ENCODE measurements around the gene PANX2.

Gene PANX2

DNA sequence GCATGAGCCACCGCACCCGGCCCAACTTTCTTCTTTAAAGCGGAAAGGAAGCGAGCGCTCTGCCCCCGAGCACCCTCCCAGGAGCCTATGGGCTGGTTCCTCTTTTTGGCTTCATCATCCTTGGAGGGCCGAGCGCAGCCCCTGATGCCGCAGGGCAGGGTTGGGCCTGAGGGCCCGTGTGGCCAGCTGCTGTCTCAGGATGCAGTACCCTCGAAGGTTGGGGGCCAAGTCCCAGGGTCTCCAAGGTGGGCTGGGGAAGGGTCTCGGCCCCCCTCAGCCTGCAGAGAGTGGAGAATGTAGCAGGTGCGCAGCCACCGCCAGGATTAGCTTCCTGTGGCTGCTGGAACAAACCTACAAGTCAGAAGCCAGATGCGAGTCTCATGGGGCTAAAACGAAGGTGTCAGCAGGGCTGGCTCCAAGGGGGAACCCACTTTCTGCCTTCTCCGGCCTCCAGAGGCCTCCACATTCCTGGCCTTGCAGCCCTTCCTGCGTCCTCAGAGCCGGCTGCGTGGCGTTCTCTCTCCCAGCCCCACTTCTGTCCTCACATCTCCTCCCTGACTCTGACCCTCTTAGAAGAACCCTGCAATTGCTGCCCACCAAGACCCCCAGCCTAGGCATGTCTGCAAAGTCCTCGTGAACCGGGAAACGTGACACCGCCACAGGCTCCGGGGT is 2.9 kb downstream of the PANX2 start:
- DNase-seq, result no peak

- no peak for DNase-seq
Measured at GRCh38 chr22:50173983-50174355, 3.4 kb downstream of the PANX2 start.

DNA sequence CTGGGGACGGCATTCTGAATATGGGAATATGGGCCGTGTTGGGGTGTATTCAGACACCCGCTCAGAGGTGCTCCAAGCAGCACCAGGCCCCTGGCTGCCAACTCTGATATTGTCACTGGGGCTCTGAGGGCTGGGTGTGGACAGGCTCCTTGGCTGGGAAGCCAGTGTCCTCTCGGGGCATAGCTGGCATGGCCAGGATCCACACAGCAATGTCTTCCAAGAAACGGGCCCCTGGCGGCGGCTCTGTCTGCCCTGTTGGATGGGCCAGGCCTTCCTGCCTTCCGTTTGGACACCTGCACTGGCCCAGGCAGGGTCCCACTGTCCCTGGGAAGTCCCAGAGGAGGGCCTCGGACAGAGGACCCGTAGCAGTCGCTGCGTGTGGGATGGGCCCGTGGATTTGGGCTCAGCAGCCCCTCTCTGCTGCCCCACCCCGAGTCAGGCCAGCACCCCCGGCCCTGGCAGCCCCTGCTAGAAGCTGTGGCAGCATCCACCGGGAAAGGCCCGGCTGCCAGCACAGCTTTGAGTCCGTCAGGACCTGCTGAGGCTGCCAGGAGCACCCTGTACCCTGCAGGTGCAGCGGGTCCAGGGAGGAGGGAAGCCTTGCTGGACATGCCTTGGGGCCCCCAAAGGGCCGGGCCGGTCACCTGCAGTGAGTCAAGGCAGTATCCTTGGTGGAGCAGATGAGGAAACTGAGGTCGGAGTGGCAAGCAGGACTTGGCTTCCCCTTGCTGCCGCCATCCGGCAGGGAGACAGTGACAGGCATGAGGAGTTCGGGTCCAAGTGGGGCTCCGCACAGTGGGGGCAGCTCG is 4.1 kb downstream of the PANX2 start:
- no peak for DNase-seq

DNA sequence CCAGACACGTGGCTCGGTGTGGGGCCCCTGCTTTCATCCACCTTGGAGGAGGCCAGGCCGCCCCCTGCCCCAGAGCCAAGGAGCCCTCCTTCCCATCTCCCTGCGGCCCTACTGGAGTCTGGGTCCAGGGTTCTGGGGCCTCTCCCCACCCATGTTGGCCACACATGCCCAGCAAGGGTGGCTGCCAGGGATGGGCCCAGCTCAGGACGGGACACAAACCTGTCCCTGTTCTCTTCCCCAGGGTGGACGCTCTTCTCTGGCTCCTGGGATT is 4.6 kb downstream of the PANX2 start:
- no peak for DNase-seq

DNA sequence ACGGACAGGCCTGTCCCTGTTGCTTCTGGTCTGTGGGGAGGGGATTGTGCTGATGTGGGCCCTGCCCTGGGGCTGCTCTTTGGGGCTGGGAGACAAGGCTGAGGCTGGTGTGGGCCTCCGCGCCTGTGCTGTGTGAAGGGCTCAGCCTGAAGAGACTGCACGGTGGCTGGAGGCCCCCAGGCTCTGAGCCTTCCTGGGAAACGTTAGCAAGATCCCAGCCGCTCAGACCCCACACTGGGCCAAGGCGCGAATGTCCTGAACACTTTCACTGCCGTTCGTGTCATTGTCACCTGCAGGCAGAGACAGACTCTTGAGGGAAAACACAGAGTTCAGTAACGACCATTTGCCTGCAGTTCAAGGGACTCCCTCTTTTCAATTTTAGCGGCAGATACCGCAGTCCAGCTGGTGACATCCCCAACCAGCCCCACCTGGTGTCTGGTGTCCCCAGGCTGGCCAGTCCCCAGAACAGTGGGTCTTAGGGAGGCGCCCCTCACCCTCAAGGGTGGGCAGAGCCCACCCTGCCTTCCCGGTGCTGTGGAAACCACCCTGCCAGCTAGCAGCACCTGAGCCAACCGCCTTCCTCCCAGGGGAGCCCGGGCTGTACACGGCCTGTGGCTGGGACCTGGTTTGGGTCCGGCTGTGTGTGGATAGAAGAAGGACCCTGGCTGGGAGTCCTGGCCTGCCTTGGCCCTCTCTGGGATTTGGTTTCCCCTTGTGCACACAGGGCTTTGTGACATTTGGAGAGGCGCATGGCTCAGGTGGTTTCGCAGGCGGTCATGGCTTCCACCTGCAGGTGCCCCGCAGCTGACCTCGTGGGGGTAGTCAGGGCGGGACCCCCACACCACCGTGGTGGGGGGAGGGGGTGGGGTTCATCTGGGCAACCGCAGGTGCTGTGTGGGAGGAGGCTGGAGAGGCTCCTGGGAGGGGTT is 5.7 kb downstream of the PANX2 start:
- DNase-seq, result no peak

DNA sequence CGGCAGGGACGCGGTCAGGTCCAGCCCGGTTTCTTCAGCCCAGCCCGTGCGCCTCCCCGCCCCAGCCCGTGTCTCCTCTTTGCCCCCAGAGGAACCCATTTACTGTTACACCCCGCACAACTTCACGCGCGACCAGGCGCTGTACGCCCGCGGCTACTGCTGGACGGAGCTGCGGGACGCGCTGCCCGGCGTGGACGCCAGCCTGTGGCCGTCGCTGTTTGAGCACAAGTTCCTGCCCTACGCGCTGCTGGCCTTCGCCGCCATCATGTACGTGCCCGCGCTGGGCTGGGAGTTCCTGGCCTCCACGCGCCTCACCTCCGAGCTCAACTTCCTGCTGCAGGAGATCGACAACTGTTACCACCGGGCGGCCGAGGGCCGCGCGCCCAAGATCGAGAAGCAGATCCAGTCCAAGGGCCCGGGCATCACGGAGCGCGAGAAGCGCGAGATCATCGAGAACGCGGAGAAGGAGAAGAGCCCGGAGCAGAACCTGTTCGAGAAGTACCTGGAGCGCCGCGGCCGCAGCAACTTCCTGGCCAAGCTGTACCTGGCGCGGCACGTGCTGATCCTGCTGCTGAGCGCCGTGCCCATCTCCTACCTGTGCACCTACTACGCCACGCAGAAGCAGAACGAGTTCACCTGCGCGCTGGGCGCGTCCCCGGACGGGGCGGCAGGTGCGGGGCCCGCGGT is 6.5 kb downstream of the PANX2 start:
- DNase-seq, result no peak

DNA sequence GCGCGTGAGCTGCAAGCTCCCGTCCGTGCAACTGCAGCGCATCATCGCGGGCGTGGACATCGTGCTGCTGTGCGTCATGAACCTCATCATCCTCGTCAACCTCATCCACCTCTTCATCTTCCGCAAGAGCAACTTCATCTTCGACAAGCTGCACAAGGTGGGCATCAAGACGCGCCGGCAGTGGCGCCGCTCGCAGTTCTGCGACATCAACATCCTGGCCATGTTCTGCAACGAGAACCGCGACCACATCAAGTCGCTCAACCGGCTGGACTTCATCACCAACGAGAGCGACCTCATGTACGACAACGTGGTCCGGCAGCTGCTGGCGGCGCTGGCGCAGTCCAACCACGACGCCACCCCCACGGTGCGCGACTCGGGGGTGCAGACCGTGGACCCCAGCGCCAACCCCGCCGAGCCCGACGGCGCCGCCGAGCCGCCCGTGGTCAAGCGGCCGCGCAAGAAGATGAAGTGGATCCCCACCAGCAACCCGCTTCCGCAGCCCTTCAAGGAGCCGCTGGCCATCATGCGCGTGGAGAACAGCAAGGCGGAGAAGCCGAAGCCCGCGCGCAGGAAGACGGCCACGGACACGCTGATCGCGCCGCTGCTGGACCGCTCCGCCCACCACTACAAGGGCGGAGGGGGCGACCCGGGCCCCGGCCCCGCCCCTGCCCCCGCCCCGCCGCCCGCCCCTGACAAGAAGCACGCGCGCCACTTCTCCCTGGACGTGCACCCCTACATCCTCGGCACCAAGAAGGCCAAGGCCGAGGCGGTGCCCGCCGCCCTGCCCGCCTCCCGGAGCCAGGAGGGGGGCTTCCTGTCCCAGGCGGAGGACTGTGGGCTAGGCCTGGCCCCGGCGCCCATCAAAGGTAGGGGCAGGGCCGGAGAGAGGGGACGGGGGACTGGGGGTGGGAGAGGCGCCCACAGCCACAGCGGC is 7.3 kb downstream of the PANX2 start:
- no peak for DNase-seq

DNA sequence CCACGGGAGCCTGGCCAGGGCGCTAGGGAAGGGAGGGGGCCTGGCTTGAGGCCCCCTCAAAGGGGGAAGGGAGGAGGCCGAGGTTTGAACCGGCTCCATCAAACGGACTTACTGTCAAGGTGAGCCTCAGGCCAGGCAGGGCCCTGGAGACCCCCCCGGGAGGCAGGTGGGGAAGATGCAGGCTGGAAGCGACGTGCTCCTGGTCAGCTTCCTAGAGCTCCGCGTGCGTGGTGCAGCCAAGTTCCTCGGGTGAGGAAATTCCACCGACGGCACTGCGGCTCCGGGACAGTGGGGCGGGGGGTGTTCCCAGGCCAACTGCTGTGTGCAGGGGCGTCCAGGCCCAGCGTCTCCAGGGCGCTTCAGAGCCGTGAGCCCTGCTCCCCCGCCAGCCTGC is 7.9 kb downstream of the PANX2 start:
- DNase-seq, result no peak

DNA sequence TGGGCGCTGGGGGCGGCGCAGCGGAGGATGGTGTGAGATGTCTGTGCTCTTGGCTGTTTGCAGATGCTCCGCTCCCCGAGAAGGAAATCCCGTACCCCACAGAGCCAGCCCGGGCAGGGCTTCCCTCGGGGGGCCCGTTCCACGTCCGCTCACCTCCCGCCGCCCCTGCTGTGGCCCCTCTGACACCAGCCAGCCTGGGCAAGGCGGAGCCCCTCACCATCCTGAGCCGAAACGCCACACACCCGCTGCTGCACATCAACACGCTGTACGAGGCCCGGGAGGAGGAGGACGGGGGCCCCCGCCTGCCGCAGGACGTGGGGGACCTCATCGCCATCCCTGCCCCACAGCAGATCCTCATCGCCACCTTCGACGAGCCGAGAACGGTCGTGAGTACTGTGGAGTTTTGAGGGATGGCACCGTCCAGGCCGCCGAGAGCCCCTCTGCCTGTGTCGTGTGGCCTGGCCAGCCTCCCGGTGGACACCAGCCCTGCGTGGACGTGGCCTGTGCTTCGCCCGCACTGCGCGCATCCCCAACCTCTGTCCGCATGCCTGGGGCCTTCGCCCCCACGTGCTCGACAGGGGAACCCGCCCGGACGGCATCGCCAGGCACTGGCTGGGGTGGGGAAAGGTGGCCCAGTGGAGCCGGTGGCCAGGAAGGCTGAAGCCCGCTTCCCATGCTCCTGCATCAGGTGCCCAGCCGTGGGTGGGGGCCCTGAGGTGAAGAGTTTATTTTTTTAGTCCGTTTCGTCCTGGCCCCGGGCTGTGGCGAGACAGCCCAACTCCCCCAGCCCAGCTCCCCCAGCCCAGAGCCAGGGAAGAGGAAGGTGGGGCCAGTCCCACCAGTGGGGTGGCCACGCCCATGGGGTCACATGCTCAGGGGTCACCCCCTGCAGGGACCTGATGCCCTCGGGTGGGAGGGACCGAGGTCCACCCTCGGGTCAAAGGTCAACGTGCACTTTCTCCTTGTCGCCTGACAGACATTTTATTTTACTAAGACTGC is 8.6 kb downstream of the PANX2 start:
- DNase-seq, result no peak

GRCh38 chr22:50179937-50180726 is 9.6 kb downstream of the PANX2 start:
- DNase-seq, result no peak

DNA sequence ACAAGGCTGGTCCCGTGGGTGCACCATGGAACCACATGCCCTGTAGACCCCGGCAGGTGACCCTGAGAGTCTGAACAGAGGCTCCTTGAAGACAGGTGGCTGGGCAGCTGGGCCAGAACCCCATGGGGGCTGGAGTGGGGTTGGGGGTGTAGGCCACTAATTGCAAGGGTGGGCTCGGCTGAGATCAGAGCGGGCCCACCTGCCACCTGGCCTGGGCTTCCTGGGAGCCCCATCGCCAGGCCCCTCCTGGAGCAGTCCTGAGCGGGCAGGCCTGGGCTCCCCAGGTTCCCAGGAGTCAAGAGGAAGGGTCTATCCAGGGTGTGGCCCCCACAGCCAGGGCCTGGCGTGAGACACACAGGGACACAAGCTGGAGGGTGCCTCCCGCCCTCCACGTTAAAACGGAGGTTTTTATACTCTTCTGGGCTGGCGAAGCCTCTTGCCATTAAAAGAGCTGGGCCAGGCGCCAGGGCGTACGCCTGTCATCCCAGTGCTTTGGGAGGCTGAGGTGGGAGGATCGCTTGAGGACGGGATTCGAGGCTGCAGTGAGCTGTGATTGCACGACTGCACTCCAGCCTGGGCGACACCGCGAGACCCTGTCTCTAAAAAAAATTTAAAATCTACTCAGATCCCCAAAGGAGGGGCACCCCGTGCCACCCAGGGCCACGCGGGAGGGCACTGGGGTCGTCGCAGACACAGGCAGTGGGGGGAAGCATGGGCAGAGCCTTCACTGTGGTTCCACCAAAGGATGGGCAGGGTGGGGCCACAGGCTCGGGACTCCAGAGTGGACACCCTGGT is 10.4 kb downstream of the PANX2 start:
- DNase-seq, result no peak

DNA sequence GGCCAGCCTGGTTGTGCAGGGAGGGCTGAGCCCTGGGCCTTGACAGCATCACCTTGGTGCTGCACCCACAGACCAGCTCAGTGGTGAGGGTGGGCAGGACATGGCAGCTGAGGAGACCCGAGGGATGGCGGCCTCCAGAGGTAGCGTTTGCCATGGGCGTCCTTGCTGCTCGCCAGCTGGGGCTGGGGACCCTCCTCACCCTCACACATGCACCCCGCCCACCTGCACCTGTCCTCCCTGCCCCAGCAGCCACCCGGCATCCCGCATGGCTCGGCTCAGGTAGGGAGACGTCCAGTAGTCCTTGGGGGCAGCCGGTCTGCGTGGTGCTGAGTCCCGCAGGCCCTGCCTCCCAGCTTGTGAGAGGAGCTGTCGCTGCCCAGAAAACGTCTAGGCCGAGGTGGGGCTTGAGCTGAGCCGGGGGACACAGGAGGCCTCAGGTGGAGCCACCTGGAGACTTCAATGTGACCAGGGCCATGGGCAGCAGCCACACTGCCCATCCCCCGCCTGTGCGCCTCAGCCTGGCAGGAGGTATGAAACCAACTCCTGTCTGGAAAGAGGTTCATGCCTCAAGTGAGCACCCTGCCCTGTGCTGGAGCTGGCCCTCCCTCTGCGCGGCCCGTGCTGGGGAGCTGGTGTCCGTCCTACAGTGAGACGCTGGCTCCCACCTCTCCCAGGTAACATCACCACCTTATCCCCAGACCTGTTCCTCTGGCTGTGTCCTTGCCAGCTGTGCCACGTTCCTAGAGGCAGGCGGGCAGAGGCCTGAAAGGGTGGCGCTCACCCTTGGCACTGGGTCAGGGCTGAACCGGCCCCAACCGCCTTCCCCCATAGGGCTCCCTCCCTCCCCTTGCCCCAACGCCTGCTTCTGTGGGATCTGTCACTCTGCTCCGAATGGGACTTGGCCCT is 11.9 kb downstream of the PANX2 start:
- DNase-seq, result no peak

- DNase-seq, result no peak
Measured at GRCh38 chr22:50183141-50183971, 12.8 kb downstream of the PANX2 start.

- DNase-seq, result no peak
Measured at GRCh38 chr22:50184004-50184901, 13.7 kb downstream of the PANX2 start.

DNA sequence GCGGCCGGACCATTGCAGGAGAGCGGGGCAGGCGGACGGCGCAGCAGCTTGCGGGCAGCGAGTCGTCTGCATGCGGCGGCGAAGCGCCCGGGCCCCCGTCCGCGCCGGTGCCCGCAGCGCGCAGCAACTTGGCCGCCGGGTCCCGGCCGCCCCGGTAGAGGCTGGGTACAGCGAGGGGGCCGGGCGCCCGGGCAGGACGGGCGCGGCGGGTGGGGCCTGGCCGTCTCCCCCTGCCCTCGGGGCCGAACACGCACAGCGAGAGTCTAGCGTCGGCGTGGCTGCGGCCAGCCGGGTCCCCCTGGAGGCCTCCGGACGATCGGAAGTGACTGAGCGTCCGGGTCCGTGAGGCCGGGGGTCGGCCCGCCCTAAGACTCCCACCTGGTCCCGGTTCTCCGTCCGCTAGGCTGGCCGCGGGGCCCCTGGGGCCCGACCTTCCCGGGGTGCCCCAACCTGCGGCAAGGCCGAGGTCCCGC is 14.4 kb downstream of the PANX2 start:
- DNase-seq, result no peak
